GM18861 (cell line): ENCODE results near the gene EIF2B2.

Source experiments
- ATAC-seq: cut with Tn5 transposase; IDR thresholded peaks from one replicate; pipeline ENCODE4 v1.9.1; 2021; ENCODE audit not compliant: unreplicated experiment

EIF2B2 gene

DNA sequence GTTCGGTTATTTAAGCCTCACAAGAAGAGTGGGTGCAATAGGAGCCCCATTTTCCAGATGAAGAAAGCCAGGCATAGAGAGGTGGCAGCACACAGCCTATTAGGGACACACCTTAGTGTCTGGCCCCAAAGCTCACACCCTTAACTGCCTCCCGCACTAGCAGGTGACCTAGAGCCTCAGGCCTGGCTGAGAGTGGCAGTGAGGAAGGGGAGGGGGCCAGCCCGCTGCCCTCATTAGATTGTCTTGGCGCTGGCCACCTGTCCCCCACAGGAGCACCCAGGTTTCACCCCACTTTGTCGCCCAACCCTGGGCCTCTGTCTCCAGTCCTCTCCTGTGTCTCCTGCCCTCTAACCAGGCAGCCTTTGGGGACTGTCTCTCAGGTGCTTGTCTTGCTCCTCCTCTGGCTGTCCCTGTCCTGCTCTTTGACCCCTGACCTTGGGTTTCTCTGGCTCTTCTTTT lies 28.8 kb upstream of the EIF2B2 start:
- ATAC-seq: no peak

DNA sequence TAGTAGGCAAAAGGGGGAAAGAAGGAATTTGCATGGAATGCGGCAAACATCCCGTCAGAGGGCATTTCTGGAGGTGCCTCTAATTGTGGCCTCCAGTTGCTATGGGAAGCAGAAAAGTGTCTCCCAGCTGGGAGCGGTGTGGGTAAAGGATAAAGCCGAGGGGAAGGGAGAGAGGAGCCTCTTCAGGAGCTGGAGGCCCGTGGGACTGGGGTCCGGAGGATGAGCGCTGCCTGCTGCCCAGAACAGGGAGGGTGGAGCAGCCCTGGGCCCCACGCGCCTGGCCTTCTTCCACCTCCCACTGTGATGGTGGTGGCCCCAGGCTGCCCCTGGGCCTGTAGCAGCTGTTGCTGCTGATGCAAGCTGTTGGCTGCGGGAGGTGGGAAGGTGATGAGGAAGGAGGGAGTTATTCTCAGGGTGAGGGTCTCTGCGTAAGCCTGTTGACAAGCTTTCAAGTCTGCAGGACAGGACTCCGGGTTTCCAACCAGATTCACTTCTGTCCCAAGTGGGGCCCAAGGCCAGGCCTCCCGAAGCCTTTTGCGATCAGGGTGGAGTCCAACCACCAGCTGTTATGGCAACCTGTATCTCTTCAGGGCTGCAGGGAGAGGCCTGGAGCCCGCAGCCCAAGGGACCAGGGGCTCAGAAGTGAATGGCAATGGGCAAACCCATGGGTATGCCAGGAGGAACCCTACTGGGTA lies 28.2 kb upstream of the EIF2B2 start:
- ATAC-seq: no peak

DNA sequence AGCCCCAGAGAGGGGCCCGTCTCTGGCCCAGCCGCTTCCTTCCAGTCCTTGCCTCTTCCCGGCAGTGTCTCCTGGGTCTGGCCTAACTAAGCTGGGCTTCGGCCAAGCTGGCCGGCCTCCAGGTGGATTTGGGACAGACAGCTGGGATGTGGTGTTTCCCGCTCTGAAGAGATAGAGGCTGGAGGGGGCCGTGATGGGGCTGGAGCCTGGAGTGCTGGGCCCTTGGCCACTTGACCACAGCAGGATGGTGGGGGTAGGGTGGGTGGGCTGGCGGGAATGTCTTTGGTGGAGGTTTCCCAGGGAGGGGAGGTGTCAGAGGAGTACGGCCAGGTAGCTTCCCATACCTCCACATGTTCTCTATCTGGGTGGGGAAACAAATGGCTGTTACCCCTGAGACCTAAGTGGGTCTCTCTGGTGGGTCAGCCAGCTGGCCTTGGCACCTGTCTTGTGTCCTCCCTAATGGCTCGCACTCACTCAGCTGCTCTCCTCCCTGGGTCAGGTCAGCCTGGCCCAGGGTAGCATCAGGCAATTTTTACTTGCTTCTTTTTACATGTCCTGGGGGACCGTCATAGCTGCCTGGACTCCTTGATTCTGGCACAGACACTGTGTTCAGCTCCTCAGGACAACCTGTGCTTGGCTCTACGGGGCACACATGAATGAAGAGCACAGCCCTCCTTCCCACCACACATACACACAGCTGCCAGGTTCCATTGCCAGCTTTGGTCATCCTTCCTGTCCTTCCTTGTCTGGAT lies 27.5 kb upstream of the EIF2B2 start:
- no peak for ATAC-seq

DNA sequence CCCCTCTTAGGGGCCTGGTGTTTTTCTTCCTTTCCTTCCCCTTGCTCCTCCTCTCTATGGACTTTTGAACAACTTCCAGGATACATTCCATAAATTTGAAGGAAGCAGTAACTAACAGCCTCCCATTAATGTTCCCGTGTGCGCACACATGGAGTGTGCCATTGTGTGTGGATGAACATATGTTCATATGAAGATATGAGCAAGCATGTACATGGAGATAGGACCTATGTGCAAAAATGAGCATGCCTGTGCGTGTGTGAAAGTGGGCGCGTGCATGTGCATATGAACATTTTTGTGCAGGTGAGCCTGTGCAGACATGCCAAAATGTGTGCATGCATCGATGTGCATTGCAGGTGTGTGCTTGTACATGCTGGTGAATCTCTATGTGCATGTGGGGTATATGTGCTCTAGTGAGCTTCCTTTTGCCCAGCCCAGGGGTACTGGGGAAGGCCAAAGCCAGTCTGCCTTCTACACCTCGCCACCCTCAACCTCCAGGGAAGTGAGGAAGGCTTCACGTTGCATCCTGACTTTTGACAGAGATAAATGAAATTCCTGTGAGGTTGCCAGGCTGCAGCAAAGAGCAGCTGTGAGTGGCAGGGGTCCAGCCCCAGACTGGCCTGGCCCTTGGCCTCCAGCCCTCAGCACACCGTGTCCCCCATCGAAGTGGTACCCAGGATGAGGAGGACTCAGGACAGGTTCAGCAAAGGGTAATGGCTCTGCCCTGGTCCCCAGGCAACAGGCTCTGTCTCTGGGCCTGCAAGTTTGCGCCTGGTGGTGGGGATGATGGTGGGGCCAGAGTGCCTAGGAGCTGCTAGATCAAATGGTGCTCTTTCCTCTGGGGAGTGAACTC lies 26.2 kb upstream of the EIF2B2 start:
- no peak for ATAC-seq

DNA sequence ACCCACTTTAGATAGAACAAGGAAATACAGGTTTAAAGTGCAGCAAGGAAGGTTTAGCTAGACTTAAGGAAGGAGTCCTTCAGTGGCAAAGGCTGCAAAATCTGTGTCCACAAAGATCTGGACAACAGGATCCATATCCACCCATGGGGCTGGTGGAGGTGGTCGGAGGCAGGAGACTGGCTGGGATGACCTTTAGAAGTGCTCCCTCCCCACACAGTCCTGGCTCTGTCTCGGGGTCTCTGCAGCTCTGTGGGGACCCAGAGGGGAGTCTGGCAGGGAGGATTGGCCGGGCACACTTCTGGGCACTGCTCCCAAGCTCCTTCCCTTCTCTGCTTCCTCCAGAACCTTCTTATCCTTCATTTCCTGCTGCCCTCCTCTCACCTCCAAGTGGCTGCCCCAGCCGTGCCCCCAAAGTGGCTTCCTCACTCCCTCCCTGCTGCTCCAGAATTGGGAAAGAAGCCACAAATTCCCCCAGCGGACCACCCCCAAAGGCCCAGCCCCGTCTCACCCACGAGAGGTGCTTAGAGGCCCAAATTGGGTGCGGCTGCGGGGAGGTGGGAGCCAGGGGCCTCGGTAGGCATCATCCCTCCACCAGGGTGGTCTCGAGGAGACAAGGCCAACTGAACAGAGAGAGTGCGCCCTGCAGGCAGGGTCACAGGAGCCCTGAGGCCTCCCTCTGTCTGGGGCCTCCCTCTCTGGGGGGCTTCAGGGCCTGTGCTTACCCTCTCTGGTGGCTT lies 25.4 kb upstream of the EIF2B2 start:
- no peak for ATAC-seq

DNA sequence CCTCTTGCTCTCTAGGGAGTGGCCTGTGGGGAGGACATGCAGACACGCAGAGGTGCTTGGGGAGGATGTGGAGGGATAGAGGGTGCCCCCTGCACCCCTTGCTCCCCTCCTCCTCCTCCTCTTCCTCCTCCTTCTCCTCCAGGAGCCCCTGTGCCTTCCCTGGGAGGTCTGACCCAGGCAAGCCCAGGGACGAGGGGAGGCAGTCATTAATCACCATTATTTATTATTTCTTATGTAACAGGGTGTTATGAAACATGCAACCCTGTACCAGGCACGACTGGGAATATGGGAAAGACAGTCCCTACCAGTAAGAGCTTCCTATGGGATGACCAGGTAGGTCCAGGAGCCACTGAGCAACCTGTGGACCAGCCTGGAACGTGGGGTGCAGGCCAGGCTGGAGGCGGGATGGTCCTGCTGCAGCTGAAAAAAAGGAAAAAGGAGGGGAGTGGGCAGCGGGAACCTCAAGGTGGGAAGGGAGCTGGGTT lies 24.8 kb upstream of the EIF2B2 start:
- no peak for ATAC-seq

DNA sequence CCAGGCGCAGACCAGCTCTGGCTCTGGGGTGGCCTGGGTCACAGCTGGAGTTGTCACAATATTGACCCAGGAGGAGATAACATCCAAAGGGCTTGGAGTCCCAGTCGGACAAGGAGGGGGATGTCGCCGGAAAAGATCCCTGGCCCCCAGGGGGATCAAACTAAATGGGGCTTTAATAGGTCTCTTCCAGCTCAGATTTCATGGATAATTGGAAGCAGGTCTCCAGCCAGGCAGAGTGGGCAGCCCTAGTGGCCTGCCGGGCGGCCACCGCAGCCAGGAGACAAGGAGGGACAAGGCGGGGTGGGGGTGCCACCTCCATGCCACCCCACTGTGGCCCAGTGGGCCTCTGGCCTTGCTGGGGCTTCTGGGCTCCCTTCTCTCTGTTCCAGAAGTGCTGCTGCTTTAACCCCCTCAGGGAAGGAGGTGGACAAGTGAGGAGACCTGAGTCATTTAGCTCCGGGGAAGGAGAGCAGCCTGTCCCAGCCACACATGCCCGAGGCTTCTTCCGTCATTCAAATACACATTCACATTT lies 24.2 kb upstream of the EIF2B2 start:
- no peak for ATAC-seq

DNA sequence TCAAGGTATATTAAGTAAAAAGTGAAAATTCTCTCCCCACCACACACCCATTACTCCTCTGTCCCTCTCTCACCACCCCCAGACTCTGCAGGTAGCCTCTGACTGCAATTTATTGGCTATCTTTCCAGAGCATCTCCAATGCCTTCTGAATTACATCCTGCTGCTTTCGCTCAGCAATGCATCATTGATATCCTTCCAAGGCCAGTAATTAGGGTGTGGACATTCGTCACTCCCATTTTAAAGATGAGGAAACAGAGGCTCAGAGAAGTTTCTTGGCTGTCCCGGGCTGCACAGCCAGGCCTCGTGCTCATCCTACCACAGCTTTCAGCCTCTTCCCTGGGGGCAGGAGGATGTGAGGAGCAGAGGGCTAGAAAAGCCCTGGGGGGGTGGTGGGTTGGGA lies 23.7 kb upstream of the EIF2B2 start:
- no peak for ATAC-seq

DNA sequence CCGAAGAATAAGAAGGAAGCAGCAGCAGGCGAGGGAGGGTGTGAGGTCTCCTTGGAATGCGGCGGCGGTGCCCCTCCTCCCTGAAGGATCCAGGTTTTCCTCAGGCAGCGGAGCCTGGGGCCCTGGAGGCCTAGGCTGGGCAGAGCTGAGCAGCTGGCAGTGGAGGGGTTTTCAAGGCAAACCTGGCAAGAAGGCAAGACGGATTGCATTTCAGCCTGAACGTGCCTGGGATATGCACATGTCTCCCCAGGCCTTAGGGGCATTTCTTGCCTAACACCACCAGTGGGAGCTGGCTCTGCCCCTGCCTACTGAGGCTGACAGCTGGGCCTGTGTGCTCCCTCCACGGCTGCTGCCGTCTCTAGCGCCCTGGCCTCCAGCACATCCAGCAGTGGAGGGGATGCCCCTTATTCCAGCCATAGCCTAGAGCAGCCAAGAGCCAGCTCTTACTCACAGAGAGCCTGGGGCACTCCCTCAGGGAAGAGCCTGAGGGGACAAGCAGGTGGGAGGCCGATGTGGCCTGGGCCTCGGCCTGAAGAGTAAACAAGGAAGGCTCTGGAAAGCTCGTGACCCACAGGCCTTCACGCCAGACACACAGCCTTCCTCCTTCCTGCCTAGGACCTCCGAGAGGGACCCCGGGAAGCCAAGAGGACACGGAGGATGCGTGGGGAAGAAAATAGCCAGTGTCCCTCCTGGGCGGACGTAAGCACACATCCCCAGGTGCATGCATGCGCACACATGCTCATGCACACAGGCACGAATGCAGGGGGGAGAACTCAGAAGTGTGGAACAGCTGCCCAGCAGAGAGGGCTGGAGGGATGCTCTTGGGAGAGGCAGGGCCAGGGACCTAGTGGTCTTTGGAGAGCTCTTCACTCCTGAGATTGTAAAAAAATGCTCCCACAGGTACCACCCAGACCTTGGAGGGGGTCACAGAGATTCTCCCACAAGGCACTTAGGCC lies 23.0 kb upstream of the EIF2B2 start:
- no peak for ATAC-seq

DNA sequence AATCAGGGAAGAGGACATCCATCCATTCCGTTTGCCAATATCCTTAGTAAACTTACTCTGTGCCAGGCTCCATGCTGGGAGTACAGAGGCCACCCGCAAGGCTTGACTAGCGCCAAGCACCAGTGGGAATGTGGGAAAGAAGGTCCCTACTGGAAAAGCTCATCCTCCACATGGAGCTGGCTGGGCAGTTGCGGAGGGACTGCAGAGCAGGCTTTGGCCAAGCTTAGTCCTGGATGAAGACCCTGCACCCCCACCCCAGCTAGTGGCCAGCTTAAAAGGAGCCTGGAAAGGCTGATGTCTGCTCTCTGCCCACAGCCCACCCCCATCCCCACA lies 22.4 kb upstream of the EIF2B2 start:
- ATAC-seq: no peak

DNA sequence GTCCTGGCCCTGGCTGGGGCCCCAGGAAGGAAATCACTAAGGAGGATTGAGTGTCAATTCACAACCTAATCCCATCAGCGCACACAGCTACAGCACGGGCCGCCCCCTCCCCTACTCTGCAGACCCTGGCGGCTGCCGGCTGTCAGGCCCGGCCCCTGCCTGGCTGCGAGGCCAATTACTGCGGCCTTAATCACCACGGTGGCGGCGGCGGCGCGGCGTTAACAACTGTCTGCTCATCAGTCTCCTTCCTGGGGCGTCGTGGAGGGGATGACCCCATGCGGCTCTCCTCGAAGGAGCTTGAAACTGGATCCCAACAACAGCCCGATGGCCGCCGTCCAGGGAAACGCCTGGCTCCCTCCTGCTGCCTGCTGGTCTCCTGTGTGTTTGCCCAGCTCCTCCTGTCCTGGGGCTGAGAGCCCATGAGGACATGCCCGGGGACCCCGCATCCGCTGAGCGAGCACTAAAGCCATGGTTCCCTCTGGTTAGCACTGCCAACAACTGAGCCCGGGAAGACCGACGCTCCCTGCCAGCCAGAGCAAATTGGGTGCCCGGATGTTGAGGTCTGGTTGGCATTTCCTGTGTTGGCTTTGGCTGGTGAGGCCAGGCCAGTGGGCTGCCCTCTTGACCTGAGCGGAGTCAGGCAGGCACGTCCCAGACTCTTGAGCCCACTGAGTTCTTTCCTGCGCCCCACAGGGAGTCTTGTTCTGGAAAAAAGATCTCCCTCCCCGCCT lies 21.8 kb upstream of the EIF2B2 start:
- ATAC-seq: no peak

DNA sequence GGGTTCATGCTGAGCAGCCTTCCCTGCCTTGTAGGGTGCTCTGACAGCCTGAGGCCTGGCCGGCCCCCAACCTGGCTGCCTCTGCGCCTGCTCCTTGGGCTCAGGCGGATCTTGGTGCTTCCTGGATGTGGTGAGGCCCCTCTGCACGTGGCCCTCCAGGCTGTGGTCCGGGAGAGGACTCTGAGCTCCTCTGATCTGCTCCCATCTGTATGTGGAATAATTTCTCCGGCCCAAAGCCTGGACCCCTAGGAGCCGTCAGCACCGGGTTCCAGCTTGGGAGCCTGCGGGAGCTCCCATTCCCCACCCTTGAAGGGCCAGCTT lies 21.3 kb upstream of the EIF2B2 start:
- ATAC-seq: no peak

DNA sequence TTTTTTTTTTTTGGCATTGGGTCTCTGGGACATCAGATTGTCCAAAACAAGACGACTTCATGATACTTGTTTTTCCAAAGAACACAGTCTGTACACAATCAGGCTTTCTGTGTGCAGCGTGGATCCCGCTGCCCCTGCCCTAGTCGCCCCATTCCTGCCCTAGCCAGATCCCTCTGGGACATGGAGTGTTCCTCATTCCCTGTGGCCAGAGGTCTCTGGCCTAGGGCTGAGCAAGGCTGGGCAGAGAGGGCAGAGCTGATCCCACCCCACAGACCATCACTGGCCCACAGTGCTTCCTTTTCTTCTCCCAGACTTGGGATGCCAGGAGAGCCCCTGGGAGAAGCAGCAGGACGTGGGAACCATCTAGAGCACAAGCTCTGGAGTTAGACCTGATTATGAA lies 20.9 kb upstream of the EIF2B2 start:
- no peak for ATAC-seq

DNA sequence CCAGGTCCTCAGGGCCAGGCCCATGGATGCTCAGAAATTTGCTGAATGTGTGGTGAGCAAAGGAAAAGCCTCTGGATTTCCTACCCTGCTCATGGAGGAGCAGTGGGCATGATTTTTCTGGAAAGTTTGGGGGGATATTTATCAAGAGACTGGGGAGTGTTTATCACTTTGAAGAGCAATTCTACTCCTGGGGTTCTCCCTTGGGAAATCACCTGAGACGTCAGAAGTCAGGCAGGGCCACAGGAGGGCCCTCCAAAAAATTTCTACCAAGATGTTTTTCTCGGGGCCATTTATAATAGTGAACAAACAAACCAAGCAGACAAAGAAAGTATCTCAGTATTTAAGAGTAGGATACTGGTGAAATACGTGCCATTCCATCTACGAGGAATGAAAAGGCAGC lies 20.1 kb upstream of the EIF2B2 start:
- no peak for ATAC-seq

DNA sequence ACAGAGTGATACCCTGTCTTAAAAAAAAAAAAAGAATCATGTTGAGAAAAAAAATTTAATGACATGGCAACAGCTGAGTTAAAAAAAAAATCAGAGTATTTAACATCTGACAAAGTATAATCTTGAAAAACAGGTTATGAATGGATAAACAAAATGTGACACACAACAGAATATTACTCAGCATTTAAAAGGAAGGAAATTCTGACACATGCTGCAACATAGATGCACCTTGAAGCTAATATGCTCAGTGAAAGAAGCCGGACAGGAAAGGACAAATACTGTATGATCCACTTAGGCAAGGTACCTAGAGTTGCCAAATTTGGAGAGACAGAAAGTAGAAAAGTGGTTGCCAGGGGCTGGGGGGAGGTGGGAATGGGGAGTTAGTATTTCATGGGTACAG lies 19.4 kb upstream of the EIF2B2 start:
- ATAC-seq: no peak

DNA sequence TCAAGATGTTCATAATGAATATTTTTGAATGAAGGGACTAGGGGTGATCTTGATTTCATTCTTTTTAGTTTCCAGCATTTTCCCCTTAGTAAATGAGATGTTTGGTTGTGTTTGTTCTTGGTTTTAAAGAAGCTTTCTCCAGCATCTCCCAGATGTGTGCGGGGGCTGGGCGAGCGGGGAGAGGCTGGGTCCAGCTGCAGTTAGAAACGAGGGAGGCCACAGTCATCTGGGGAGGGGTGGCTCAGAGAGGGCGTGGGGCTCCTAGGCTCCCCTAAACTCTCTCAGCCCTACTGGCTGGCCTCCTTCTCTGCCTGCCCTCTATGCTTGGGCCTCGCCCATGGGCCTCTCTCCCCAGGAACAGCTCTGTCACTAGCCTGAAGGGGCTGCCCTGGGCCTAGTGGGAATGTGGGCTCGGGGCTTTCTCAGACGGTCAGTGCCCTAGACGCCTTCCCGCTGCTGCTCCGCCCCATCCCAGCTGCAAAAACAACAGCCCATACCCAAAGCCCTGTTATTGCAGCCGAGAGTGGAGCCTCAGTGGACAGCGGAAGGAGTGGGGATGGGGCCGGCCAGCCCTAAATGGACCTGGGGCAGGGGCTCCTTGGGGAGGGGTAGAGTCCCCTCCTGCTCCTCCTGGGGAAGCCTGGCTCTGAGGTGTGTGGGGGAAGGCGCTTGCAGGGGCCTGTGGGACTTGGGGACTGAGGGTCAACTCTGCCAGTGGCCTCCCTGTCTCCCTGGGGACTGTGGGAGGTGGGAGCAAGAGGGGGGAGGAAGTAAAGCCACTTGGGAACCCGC lies 18.3 kb upstream of the EIF2B2 start:
- no peak for ATAC-seq

DNA sequence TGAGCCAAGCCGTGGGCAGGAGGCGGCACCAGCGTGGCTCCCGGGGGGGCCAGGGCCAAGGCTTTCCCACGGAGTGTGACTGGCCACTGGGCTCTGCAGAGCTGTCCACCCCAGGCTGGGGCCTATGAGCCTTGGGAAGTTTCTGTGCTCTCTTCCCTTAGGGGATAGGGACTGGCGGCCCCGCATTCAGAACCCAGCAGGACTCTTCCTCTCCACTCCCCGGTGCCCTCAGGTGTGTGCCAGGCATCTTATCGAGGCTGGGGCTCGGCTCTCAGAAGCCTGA lies 17.8 kb upstream of the EIF2B2 start:
- no peak for ATAC-seq

DNA sequence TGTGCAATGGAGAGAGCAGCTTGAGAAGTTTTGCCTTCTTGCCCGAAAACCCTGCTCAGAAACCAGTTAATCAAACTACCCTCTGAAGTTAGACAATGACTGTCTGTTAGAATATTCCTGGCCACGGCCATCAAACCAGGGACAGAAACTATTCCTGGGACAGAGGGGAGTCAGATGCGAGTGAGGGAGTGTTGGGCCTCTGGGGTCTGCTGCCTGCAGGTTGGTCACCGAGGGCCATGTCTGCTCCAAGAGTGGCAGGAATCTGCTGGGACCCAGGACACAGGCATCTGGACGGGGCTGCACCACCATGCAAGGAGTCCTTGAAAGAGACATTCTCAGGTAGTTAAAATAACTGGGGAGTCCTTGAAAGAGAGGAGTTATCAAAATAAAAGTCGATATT lies 16.9 kb upstream of the EIF2B2 start:
- ATAC-seq: no peak

DNA sequence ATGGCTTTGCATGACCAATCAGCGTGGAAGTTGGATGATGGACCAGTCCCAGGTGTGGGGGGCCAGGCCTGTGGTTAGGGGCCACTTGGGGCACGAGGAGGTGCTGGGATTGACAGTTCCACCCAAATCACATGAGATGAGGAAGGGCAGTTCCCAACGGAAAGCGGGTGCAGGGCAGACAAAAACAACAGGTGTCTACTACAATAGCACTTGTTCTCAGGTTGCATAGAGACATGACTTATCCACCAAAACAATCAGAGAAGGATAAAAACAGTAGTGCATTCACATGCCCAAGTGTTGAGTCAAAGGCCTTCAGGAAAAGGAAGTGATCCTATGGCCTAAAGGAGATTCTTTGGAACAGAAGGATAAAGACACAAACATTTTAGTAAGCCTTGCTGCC lies 14.6 kb upstream of the EIF2B2 start:
- no peak for ATAC-seq
